ENCODE data around the gene MORN1. TPM values are rescaled to one million over a fixed set of nuclear protein-coding genes. Genes with fewer than 3 reads are reported as not detected.

MORN1 gene
- total and polyA plus RNA-seq, 4 donors: 2.3 to 6.9 (median 3.6) TPM

GRCh38 chr1:2433936-2434655 lies 42.7 kb upstream of the MORN1 start:
- H3K27ac ChIP-seq (ENCODE audit: low read depth in 1 of 2, low read length in 2 of 2): no peak overlapping the region
- no peaks in the 10 kb centered on the region for H3K4me1 ChIP-seq (ENCODE audit: control insufficient read depth in 4 of 4, insufficient read depth in 4 of 4, low read length in 3 of 4)
- H3K4me3 ChIP-seq (ENCODE audit: low read depth in 1 of 3, low read length in 3 of 3): no peak overlapping the region
- no peaks in the 10 kb centered on the region for H3K9me3 ChIP-seq (ENCODE audit: control insufficient read depth in 4 of 4, low read length in 3 of 4)
- no peaks in the 10 kb centered on the region for H3K36me3 ChIP-seq (ENCODE audit: control insufficient read depth in 4 of 4, insufficient read depth in 3 of 4, low read depth in 1 of 4, low read length in 3 of 4)
- no peak overlapping the region for H3K9ac ChIP-seq (ENCODE audit: low read depth in 1 of 2, low read length in 2 of 2)
- WGBS: 57% methylated on average over 34 of the region's 34 CpGs
- no peaks in the 10 kb centered on the region for H3K27me3 ChIP-seq (ENCODE audit: control insufficient read depth in 4 of 4, insufficient read depth in 4 of 4, low read length in 3 of 4)
- no peak for DNase-seq (ENCODE audit: low spot score)
- TF ChIP-seq REST (IDR thresholded peaks at IDR 0.05) (no peak), FOXA1 (IDR thresholded peaks at IDR 0.05) (no peak), MAX (IDR thresholded peaks at IDR 0.05) (no peak), RXRA (IDR thresholded peaks at IDR 0.05) (no peak), HNF4G (IDR thresholded peaks at IDR 0.05) (no peak), GABPA (IDR thresholded peaks at IDR 0.05 in 1 of 2, conservative IDR thresholded peaks at IDR 0.05 in 1 of 2) (no peak)
- TF ChIP-seq, protein P1, sequence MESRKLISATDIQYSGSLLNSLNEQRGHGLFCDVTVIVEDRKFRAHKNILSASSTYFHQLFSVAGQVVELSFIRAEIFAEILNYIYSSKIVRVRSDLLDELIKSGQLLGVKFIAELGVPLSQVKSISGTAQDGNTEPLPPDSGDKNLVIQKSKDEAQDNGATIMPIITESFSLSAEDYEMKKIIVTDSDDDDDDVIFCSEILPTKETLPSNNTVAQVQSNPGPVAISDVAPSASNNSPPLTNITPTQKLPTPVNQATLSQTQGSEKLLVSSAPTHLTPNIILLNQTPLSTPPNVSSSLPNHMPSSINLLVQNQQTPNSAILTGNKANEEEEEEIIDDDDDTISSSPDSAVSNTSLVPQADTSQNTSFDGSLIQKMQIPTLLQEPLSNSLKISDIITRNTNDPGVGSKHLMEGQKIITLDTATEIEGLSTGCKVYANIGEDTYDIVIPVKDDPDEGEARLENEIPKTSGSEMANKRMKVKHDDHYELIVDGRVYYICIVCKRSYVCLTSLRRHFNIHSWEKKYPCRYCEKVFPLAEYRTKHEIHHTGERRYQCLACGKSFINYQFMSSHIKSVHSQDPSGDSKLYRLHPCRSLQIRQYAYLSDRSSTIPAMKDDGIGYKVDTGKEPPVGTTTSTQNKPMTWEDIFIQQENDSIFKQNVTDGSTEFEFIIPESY (IDR thresholded peaks at IDR 0.05): no peak

DNA sequence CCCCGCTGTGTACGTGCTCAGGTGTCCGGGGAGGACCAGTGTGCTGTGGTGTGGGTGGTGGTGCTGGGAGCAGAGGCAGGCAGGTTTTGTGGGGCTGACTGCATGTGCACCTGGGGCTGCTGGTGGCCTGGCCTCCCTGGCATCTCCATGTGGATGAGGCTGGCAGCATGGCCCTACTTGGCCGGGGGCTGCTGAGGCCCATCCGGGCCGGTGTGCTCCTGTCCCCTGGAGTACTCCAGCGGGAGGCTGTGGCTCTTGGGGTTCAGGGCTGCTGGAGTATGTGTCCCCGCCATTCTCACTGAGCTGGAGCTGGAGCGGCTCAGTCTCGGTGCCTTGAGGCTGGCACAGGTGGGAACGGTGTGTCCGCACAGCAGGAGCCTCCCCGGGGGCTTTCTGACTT lies 41.8 kb upstream of the MORN1 start:
- H3K9me3 ChIP-seq (ENCODE audit: control insufficient read depth in 4 of 4, low read length in 3 of 4): no peaks in the 10 kb centered on the region
- TF ChIP-seq, protein P1 (IDR thresholded peaks at IDR 0.05): no peak
- TF ChIP-seq FOXA1 (IDR thresholded peaks at IDR 0.05) (no peak), EGR1 (IDR thresholded peaks at IDR 0.05; ENCODE audit: low read depth in 2 of 2) (no peak), NR2F2 (IDR thresholded peaks at IDR 0.05) (no peak), YY1 (IDR thresholded peaks at IDR 0.05) (no peak), HNF4G (IDR thresholded peaks at IDR 0.05) (no peak), SP1 (IDR thresholded peaks at IDR 0.05) (no peak), MAX (IDR thresholded peaks at IDR 0.05) (no peak), JUND (IDR thresholded peaks at IDR 0.05) (no peak), GABPA (IDR thresholded peaks at IDR 0.05 in 1 of 2, conservative IDR thresholded peaks at IDR 0.05 in 1 of 2) (no peak), RAD21 (IDR thresholded peaks at IDR 0.05) (no peak), REST (IDR thresholded peaks at IDR 0.05) (no peak), TAF1 (conservative IDR thresholded peaks at IDR 0.05) (no peak)
- TF ChIP-seq, protein P2, sequence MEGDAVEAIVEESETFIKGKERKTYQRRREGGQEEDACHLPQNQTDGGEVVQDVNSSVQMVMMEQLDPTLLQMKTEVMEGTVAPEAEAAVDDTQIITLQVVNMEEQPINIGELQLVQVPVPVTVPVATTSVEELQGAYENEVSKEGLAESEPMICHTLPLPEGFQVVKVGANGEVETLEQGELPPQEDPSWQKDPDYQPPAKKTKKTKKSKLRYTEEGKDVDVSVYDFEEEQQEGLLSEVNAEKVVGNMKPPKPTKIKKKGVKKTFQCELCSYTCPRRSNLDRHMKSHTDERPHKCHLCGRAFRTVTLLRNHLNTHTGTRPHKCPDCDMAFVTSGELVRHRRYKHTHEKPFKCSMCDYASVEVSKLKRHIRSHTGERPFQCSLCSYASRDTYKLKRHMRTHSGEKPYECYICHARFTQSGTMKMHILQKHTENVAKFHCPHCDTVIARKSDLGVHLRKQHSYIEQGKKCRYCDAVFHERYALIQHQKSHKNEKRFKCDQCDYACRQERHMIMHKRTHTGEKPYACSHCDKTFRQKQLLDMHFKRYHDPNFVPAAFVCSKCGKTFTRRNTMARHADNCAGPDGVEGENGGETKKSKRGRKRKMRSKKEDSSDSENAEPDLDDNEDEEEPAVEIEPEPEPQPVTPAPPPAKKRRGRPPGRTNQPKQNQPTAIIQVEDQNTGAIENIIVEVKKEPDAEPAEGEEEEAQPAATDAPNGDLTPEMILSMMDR (IDR thresholded peaks at IDR 0.05; ENCODE audit: low read depth, low read length, missing input control): no peak
- H3K9ac ChIP-seq (ENCODE audit: low read depth in 1 of 2, low read length in 2 of 2): no peak overlapping the region
- no peak overlapping the region for H3K27ac ChIP-seq (ENCODE audit: low read depth in 1 of 2, low read length in 2 of 2)
- H3K27me3 ChIP-seq (ENCODE audit: control insufficient read depth in 4 of 4, insufficient read depth in 4 of 4, low read length in 3 of 4): no peaks in the 10 kb centered on the region
- no peaks in the 10 kb centered on the region for H3K4me1 ChIP-seq (ENCODE audit: control insufficient read depth in 4 of 4, insufficient read depth in 4 of 4, low read length in 3 of 4)
- DNase-seq (ENCODE audit: low spot score): no peak
- H3K36me3 ChIP-seq (ENCODE audit: control insufficient read depth in 4 of 4, insufficient read depth in 3 of 4, low read depth in 1 of 4, low read length in 3 of 4): no peaks in the 10 kb centered on the region
- no peak overlapping the region for H3K4me3 ChIP-seq (ENCODE audit: low read depth in 1 of 3, low read length in 3 of 3)
- 71% methylated on average over 13 of the region's 13 CpGs for WGBS

Data from liver (tissue), 9 donors.